Measurements from ENCODE around the gene MAP3K5. TPM values are rescaled to one million over a fixed set of nuclear protein-coding genes. Genes with fewer than 3 reads are reported as not detected.

Gene MAP3K5
- total and polyA plus RNA-seq, 2 of the 8 experiments (the other 6 are each of a cell fraction or from before 2014, with no cell fraction given) = 0.63 to 2.6 TPM

DNA sequence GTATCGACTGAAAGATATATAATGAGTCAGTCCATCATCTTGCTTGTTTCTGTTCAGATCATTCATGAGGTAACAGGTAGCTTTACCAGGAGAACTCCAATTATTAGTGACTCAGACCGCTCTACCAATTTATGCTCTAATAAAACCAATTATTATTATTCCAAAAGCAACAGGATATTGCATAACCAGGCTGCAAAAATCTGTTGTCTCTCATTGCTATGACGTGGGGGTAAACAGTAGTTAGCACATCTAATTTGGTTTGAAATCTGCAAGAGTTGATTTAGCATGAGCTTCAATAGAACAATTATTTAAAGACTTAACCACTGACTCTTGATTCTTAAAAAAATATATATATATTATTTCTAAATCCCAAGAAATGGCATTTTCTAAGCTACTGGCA lies 151.1 kb downstream of the MAP3K5 start:
- H3K27me3 ChIP-seq (replicated peaks in 1 of 4; ENCODE audit: control insufficient read depth in 3 of 4, extremely low read depth in 1 of 4, insufficient read depth in 3 of 4, low read length in 3 of 4) = no peaks in the 10 kb centered on the region
- CTCF ChIA-PET (ENCODE audit: partially characterized antibody) = interaction anchor here (0.6 to 4.9 kb wide), 10 partner anchors 9 to 368 kb away, joined by 3 to 57 read pairs (median 4); partner anchors contain the start of gene MAP3K5
- no peak overlapping the region for H4K5ac ChIP-seq (ENCODE audit: insufficient read length, low read depth, low read length)
- H3K4ac ChIP-seq (replicated peaks; ENCODE audit: insufficient read length, low read depth, low read length) = no peak overlapping the region
- no peaks in the 10 kb centered on the region for H3K79me2 ChIP-seq (ENCODE audit: control insufficient read depth in 1 of 2, insufficient read depth in 2 of 2, low read length in 2 of 2)
- H4K91ac ChIP-seq (replicated peaks; ENCODE audit: insufficient read length, low read length) = no peak overlapping the region
- no peaks in the 10 kb centered on the region for H3K9me3 ChIP-seq (ENCODE audit: insufficient read depth in 2 of 2, low read depth in 1 of 2, low read length in 1 of 2)
- no peak for DNase-seq (ENCODE audit: low read depth in 1 of 2, low spot score in 2 of 2)
- no peak overlapping the region for H3K14ac ChIP-seq (ENCODE audit: insufficient read length)
- peaks cover 0 to 8% (median 1%) of the 10 kb centered on the region in 4 experiments; a peak in 2 of 7 replicates for H3K4me1 ChIP-seq (replicated peaks in 1 of 4; ENCODE audit: control insufficient read depth in 3 of 4, insufficient read depth in 4 of 4, low read length in 3 of 4)
- H2BK120ac ChIP-seq (replicated peaks; ENCODE audit: low read depth, low read length) = no peak overlapping the region
- H3K23me2 ChIP-seq (ENCODE audit: low read depth, low read length) = no peaks in the 10 kb centered on the region
- WGBS, 2 experiments (ENCODE audit: extremely low coverage in 1 of 2, insufficient coverage in 1 of 2, insufficient read length in 1 of 2, insufficient replicate concordance in 2 of 2, low coverage in 1 of 2, low lambda C conversion rate in 2 of 2, missing lambda C conversion rate in 1 of 2) = 92% methylated on average over 3 of the region's 3 CpGs; no CpG with 5 or more reads in 1 of the 2 experiments
- H4K20me1 ChIP-seq (replicated peaks in 1 of 2; ENCODE audit: control insufficient read depth in 1 of 2, insufficient read depth in 2 of 2, low read length in 2 of 2) = no peaks in the 10 kb centered on the region
- no peak overlapping the region for H3K23ac ChIP-seq (ENCODE audit: insufficient read length)
- no peak for FAIRE-seq
- no peaks in the 10 kb centered on the region; a peak in 1 of 8 replicates for H3K36me3 ChIP-seq (ENCODE audit: control insufficient read depth in 2 of 4, insufficient read depth in 4 of 4, low read length in 3 of 4)
- no peak overlapping the region for H2BK12ac ChIP-seq (ENCODE audit: low read depth, low read length)
- H2AK5ac ChIP-seq (ENCODE audit: low read depth, low read length) = no peak overlapping the region
- no peak overlapping the region for H2AFZ ChIP-seq (ENCODE audit: low read length)
- H3K56ac ChIP-seq (replicated peaks; ENCODE audit: insufficient read length, low read depth, low read length) = no peak overlapping the region
- no peak overlapping the region for H2BK5ac ChIP-seq (ENCODE audit: low read depth, low read length)
- no peak overlapping the region for H3K18ac ChIP-seq (ENCODE audit: extremely low read depth, low read length)
- no peak overlapping the region for H4K8ac ChIP-seq (ENCODE audit: extremely low read depth, insufficient read depth, low read length)
- H2BK20ac ChIP-seq (ENCODE audit: low read length) = no peak overlapping the region
- no peak overlapping the region for H2BK15ac ChIP-seq (ENCODE audit: low read length)
- H3K4me3 ChIP-seq (ENCODE audit: extremely low read depth in 1 of 4, insufficient read depth in 2 of 4, low read depth in 3 of 4, low read length in 4 of 4) = no peak overlapping the region
- no peak overlapping the region for H3K9ac ChIP-seq (replicated peaks in 1 of 4; ENCODE audit: extremely low read depth in 1 of 4, low read depth in 3 of 4, low read length in 3 of 4)
- H3K4me2 ChIP-seq (ENCODE audit: insufficient read depth in 1 of 2, low read depth in 2 of 2, low read length in 2 of 2) = no peak overlapping the region
- no peaks in the 10 kb centered on the region for H3K79me1 ChIP-seq (ENCODE audit: low read depth, low read length)
- no peak overlapping the region for H3K27ac ChIP-seq (ENCODE audit: low read depth, low read length)
- TF ChIP-seq TEAD4 (IDR thresholded peaks at IDR 0.05; ENCODE audit: low read depth, low read length) (no peak), CHD2 (IDR thresholded peaks at IDR 0.05; ENCODE audit: low read length) (no peak), TAF1 (IDR thresholded peaks at IDR 0.05; ENCODE audit: low read depth, low read length) (no peak), BRCA1 (IDR thresholded peaks at IDR 0.05; ENCODE audit: low read depth, low read length) (no peak), EP300 (IDR thresholded peaks at IDR 0.05; ENCODE audit: borderline replicate concordance in 1 of 2, low read depth in 2 of 2, low read length in 2 of 2) (no peak), CHD1 (IDR thresholded peaks at IDR 0.05; ENCODE audit: low read depth, low read length) (no peak), SIRT6 (IDR thresholded peaks at IDR 0.05; ENCODE audit: low read length) (no peak)
- TF ChIP-seq, protein P1, sequence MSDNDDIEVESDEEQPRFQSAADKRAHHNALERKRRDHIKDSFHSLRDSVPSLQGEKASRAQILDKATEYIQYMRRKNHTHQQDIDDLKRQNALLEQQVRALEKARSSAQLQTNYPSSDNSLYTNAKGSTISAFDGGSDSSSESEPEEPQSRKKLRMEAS (IDR thresholded peaks at IDR 0.05) = no peak
- TF ChIP-seq, protein P2, sequence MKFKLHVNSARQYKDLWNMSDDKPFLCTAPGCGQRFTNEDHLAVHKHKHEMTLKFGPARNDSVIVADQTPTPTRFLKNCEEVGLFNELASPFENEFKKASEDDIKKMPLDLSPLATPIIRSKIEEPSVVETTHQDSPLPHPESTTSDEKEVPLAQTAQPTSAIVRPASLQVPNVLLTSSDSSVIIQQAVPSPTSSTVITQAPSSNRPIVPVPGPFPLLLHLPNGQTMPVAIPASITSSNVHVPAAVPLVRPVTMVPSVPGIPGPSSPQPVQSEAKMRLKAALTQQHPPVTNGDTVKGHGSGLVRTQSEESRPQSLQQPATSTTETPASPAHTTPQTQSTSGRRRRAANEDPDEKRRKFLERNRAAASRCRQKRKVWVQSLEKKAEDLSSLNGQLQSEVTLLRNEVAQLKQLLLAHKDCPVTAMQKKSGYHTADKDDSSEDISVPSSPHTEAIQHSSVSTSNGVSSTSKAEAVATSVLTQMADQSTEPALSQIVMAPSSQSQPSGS (IDR thresholded peaks at IDR 0.05; ENCODE audit: low read length) = no peak
- POLR2A ChIA-PET (ENCODE audit: partially characterized antibody) = no interaction called here

All from H1 (cell line).